PC-3 (cell line): Measurements from ENCODE around the gene CTBP2. TPM values are rescaled to one million over a fixed set of nuclear protein-coding genes. Genes with fewer than 3 reads are reported as not detected.

Source experiments
- ATAC-seq: fragments of 200-7000 bp; cut with Tn5 transposase; 2 replicates; pipeline ENCODE4 v1.9.1; 2020; ENCODE audit warnings: mild to moderate bottlenecking, moderate library complexity
- BruUV-seq: library from RNA; stranded (reverse); fragments of 400-500 nt; replicated peaks from 2 replicates; lab custom pipeline; 2021; lab: Mats Ljungman, UMichigan
- CTCF ChIA-PET: fragments of 300-600 bp; sonication (Branson Sonifier 250); formaldehyde crosslinking; loops from one replicate; lab custom pipeline; 2022; ENCODE audit warnings: antibody characterized with exemption; lab: Charles Lee
- POLR2A ChIA-PET: fragments of 300-600 bp; sonication (Branson Sonifier 250); formaldehyde crosslinking; loops from one replicate; lab custom pipeline; 2022; ENCODE audit warnings: antibody characterized with exemption; ENCODE audit not compliant: unreplicated experiment; lab: Charles Lee
- DNase-seq: peaks from one replicate; pipeline ENCODE4 v3.0.0-alpha.2; 2015
- H2AFZ ChIP-seq: fragments of 300-600 bp; sonication (generic); 2 replicates; pipeline ENCODE4 v1.6.0; 2016; ENCODE audit warnings: antibody characterized with exemption, low read length
- H3F3A ChIP-seq: fragments of 300-600 bp; sonication (generic); one replicate; pipeline ENCODE4 v1.6.0; 2017; ENCODE audit warnings: antibody characterized with exemption, low read length, control low read depth, mild to moderate bottlenecking; ENCODE audit not compliant: unreplicated experiment
- H3K27ac ChIP-seq: fragments of 300-600 bp; sonication (generic); 2 replicates; pipeline ENCODE4 v1.5.1; 2016; ENCODE audit warnings: mild to moderate bottlenecking, low read length
- H3K27me3 ChIP-seq: fragments of 300-600 bp; sonication (generic); 2 replicates; pipeline ENCODE4 v1.6.1; 2016; ENCODE audit warnings: low read length, mixed read lengths
- H3K36me3 ChIP-seq: fragments of 300-600 bp; sonication (generic); 2 replicates; pipeline ENCODE4 v1.6.1; 2016; ENCODE audit warnings: low read depth, mixed run types, low read length, mixed read lengths
- H3K4me1 ChIP-seq: fragments of 300-600 bp; sonication (generic); 2 replicates; pipeline ENCODE4 v1.5.1; 2016; ENCODE audit warnings: low read length; ENCODE audit not compliant: insufficient read depth
- H3K4me2 ChIP-seq: fragments of 300-600 bp; sonication (generic); 2 replicates; pipeline ENCODE4 v1.6.0; 2016; ENCODE audit warnings: low read length
- H3K4me3 ChIP-seq: fragments of 300-600 bp; sonication (generic); 2 replicates; pipeline ENCODE4 v1.5.1; 2016; ENCODE audit warnings: mild to moderate bottlenecking, low read length, mixed read lengths
- H3K79me2 ChIP-seq: fragments of 300-600 bp; sonication (generic); 2 replicates; pipeline ENCODE4 v1.6.1; 2017; ENCODE audit warnings: low read length, mixed read lengths
- H3K9ac ChIP-seq: fragments of 300-600 bp; sonication (generic); 2 replicates; pipeline ENCODE4 v1.6.0; 2016; ENCODE audit warnings: mild to moderate bottlenecking, low read length
- H3K9me2 ChIP-seq: fragments of 300-600 bp; sonication (generic); replicated peaks from 2 replicates; pipeline ENCODE4 v1.6.1; 2016; ENCODE audit warnings: mixed run types, low read length, mixed read lengths
- H3K9me3 ChIP-seq: fragments of 300-600 bp; sonication (generic); 2 replicates; pipeline ENCODE4 v1.6.1; 2016; ENCODE audit warnings: low read length, mixed read lengths
- H4K20me1 ChIP-seq: fragments of 300-600 bp; sonication (generic); 2 replicates; pipeline ENCODE4 v1.6.1; 2016; ENCODE audit warnings: low read length, mixed read lengths
- EZH2 ChIP-seq: fragments of 300-600 bp; sonication (generic); IDR thresholded peaks from one replicate; pipeline ENCODE4 v1.6.1; 2017; ENCODE audit warnings: antibody characterized with exemption, mild to moderate bottlenecking, low read length; ENCODE audit not compliant: unreplicated experiment
- EZH2phosphoT487 ChIP-seq: fragments of 300-600 bp; sonication (generic); IDR thresholded peaks from 2 replicates; pipeline ENCODE4 v1.6.1; 2018; ENCODE audit warnings: mild to moderate bottlenecking, antibody characterized with exemption, low read length, borderline replicate concordance
- intact Hi-C: fragments of 100-400 bp; cut with micrococcal nuclease; formaldehyde crosslinking; loops from 2 replicates; pipeline ENCODE4 v1.9.0; 2023
- total RNA-seq: library from RNA; depleted of rRNA; stranded (reverse); fragments of >200 nt; gene quantifications from 2 replicates; pipeline ENCODE4 v1.2.3, GENCODE V29; 2014
- TF ChIP-seq, protein P1 (sequence below): fragments of 300-600 bp; sonication (generic); conservative IDR thresholded peaks from 2 replicates; pipeline ENCODE4 v1.5.1; 2017; ENCODE audit warnings: antibody characterized with exemption, low read depth, mild to moderate bottlenecking, low read length

Gene CTBP2
- total RNA-seq, 1 experiment from 2014 or later: 78.9 TPM

DNA sequence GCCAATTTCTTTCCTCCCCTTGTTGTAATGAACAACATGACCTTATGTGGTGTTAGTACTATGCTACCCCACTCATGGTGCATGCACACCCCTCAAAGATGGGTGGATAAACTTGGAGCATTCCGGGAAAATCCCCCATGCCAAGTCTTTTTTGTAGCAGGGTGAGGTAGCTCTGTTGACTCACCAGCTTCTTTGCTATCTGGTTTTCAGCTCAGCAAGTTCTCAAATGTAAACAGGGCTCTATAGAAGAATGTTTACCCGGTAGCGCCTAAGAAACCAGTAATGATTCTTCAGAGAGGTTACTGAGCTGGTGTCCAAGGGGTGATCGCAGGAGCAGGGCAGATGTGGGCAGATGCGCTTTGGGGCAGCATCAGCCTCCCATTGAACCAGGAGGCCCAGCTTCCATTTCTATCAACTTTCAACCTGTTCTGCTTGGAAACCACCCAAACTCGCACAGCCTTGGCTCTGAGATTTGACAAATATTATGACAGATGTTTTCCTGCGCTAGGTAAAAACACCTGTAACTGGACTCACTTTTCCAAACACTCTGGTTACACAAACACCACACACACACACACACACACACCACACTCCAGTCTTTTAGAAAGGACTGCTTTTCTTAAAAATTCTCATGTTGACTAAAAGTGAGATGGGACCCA, 130.7 kb downstream of the CTBP2 start:
- H3K79me2 ChIP-seq: peaks cover 84% of the 10 kb centered on the region
- intact Hi-C loops: no loop called here
- H3K27me3 ChIP-seq: no peaks in the 10 kb centered on the region
- TF ChIP-seq EZH2phosphoT487 (no peak), EZH2 (no peak)
- TF ChIP-seq, protein P1, sequence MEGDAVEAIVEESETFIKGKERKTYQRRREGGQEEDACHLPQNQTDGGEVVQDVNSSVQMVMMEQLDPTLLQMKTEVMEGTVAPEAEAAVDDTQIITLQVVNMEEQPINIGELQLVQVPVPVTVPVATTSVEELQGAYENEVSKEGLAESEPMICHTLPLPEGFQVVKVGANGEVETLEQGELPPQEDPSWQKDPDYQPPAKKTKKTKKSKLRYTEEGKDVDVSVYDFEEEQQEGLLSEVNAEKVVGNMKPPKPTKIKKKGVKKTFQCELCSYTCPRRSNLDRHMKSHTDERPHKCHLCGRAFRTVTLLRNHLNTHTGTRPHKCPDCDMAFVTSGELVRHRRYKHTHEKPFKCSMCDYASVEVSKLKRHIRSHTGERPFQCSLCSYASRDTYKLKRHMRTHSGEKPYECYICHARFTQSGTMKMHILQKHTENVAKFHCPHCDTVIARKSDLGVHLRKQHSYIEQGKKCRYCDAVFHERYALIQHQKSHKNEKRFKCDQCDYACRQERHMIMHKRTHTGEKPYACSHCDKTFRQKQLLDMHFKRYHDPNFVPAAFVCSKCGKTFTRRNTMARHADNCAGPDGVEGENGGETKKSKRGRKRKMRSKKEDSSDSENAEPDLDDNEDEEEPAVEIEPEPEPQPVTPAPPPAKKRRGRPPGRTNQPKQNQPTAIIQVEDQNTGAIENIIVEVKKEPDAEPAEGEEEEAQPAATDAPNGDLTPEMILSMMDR: no peak
- H3K9me3 ChIP-seq: no peaks in the 10 kb centered on the region
- POLR2A ChIA-PET: interaction anchor here (0.6 to 0.7 kb wide), 3 partner anchors 16 to 228 kb away, joined by 3 to 6 read pairs (median 3); no protein-coding TSS in a partner anchor
- no peaks in the 10 kb centered on the region for H3F3A ChIP-seq
- peak overlapping the region; percentile 24 for H3K4me2 ChIP-seq
- no peaks in the 10 kb centered on the region for H3K9me2 ChIP-seq
- no TSS peak for BruUV-seq
- H3K9ac ChIP-seq: peak overlapping the region; percentile 2; the same call in 1 of the 2 replicates
- DNase-seq: peak; percentile 70
- no peaks in the 10 kb centered on the region for H4K20me1 ChIP-seq
- H3K4me1 ChIP-seq: peaks cover 39% of the 10 kb centered on the region
- peak overlapping the region; percentile 67 for H3K27ac ChIP-seq
- H3K4me3 ChIP-seq: no peak overlapping the region
- CTCF ChIA-PET: interaction anchor here (0.7 kb wide), 1 partner anchor 16 kb away, joined by 3 read pairs; no protein-coding TSS in a partner anchor
- H2AFZ ChIP-seq: no peak overlapping the region
- H3K36me3 ChIP-seq: no peaks in the 10 kb centered on the region
- ATAC-seq: peak; percentile 78

DNA sequence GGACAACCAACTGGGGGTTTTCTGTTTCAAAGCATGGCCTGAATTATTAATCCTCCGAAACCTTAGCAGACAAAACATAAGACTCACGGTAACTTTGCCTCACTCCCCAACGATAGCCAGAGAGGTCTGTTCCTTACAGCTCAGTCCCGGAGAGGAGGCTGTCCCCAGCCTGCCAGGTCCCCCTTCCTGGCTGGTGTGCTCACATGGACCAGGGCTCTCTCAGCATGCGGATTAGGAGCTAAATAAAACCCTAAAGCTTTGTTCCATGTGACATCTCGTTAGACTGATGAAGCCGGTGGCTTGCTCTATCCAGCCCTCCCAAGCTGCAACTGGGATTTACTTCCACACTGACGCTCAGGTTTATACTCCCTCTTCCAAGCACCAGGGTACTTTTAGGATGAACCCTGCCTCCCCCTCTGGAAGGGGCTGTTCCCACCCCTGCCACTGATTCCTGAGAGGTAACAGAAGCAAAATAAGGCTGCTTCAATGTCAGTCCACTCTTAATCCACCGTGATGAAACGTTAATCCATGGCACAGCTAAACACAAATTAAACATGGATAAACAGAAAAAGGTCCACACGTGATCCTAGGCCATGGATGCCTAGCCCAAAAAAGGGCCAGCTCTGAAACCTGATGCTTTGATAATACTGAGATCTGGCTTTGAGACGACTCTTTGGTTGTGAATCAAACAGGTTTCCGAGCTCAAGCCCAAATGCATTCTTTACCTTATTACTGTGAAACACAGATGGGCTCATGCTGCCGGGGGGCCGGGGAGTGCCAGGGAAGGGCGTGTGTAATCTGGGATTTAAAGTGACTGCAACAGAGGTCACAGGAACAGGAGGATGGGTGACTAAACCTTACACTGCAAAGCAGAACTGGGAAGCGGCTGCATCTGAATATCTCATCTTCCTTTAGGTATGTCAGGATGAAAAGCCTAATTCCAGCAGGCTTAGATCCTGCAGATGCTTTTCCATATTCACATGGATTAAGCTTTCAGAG, 132.2 kb downstream of the CTBP2 start:
- Histone ChIP-seq H3K27ac (peak overlapping the region; percentile 67), H3K9ac (peak overlapping the region; percentile 45), H3K79me2 (peaks cover 84% of the 10 kb centered on the region), H3K9me2 (no peaks in the 10 kb centered on the region), H3K9me3 (no peaks in the 10 kb centered on the region), H3K4me2 (peak overlapping the region; percentile 17), H2AFZ (no peak overlapping the region), H4K20me1 (no peaks in the 10 kb centered on the region), H3K27me3 (no peaks in the 10 kb centered on the region), H3K4me1 (peaks cover 30% of the 10 kb centered on the region), H3K36me3 (no peaks in the 10 kb centered on the region; the same call in 1 of the 2 replicates), H3K4me3 (no peak overlapping the region), H3F3A (no peaks in the 10 kb centered on the region)
- DNase-seq (peak; percentile 56), ATAC-seq (peak; percentile 82)
- intact Hi-C loops: no loop called here
- ChIA-PET CTCF (no interaction called here), POLR2A (no interaction called here)
- no TSS peak for BruUV-seq
- TF ChIP-seq, protein P1: no peak
- TF ChIP-seq EZH2 (no peak), EZH2phosphoT487 (no peak)
